HG02885 (cell line): ENCODE results near the gene CPNE2.
"Not testable (repeated sequence)": the region's sequence is repeated elsewhere in the genome, so short reads cannot be mapped to it uniquely, and the experiment has no call there.

Experiments used
- ATAC-seq: cut with Tn5 transposase; IDR thresholded peaks from one replicate; pipeline ENCODE4 v1.9.1; 2021; ENCODE audit warnings: mild to moderate bottlenecking; ENCODE audit not compliant: unreplicated experiment, poor library complexity

The CPNE2 gene

DNA sequence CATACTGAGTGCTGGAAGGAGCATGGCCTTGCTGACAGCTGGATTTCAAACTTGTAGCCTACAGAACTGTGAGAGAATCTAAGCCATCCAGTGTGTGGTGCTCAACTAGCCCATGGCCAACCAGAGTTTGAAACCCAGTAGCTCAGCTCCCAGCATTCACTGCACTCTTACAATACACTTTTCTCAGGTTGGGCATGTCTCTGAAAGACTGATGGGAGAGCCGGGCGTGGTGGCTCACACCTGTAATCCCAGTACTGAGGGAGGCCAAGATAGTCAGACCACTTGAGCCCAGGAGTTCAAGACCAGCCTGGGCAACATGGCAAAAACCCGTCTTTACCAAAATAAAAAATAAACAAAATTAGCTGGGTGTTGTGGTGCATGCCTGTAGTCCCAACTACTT, 3.8 kb downstream of the CPNE2 start:
- ATAC-seq: no peak

DNA sequence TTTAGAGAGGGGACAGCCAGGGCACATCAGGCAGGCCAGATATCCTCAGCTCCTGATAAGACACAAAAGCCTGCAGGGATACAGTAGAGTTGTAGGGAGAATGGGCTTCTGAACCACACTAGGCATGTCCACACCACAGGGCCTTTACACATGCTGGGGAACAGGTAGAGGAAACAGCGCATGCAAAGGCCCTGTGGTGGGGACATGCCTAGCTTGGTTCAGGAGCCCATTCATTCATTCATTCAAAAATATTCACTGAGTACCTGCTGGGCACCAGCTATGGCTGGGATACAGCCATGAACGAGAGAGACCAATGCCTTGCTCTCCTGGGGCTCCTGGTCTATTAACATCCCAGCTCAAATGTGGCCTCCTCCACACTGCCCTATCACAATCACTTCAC, 4.4 kb downstream of the CPNE2 start:
- ATAC-seq: no peak

DNA sequence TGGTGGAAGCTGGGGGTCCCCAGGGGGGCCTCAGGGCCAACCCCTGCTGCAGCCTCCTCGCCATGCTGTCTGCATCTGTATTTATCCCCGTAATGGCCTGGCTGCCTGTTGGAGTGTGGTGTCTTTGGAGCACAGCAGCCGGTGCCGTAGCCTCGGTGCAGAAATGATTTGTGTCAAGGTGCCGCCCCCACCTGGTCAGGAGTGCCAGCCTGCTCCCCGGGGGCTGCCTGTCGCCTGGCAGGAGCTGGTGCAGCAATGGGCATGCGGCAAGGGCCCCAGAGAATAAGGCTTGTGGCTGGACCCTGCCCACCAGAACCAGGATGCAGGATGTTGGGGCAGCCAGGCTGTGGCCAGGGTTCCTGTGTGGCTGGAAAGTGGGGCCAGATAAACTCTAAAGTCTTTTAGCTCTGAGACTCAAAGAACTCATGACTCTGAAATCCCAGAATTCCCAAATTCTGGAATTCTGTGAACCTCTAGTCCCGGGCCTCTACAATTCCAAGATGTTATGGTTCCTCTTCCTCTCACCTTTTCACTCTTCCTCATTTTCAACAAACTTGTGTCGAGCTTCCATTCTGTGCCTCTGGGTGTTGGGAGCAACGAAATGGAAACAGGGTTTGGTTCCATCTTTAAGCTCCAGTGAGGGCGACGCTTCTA, 5.9 kb downstream of the CPNE2 start:
- no peak for ATAC-seq

DNA sequence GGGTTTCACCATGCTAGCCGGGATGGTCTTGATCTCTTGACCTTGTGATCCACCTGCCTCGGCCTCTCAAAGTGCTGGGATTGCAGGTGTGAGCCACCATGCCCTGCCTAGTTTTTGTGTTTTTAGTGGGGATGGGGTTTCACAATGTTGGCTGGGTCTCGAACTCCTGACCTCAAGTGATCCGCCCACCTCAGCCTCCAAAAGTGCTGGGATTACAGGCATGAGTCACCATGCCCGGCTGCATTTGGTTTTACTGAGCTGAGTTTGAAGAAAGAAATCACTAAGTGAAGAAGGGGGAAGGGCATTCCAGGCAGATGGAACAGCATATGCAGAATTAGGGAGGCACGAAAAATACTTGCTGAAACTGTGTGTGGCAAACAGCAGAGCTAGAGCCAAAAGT, 7.6 kb downstream of the CPNE2 start:
- not testable (repeated sequence) for ATAC-seq

DNA sequence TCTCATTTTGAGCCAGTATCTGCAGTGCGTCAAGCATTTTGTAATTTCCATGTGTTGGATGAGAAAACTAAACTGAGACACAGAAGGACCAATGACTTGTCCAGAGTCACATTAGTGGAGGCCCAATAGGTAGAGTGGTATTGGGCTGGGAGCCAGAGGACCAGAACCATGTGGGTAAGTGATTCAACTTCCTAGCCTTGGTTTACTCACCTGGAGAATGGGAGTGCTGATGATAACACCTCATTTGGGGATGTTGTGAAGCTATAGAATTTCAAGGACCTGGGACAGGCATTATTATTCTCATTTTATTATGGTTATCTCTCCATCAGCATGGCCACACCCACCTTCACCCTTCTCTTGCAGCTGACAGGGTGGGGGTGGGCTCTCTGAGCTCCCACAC, 8.1 kb downstream of the CPNE2 start:
- ATAC-seq: no peak

DNA sequence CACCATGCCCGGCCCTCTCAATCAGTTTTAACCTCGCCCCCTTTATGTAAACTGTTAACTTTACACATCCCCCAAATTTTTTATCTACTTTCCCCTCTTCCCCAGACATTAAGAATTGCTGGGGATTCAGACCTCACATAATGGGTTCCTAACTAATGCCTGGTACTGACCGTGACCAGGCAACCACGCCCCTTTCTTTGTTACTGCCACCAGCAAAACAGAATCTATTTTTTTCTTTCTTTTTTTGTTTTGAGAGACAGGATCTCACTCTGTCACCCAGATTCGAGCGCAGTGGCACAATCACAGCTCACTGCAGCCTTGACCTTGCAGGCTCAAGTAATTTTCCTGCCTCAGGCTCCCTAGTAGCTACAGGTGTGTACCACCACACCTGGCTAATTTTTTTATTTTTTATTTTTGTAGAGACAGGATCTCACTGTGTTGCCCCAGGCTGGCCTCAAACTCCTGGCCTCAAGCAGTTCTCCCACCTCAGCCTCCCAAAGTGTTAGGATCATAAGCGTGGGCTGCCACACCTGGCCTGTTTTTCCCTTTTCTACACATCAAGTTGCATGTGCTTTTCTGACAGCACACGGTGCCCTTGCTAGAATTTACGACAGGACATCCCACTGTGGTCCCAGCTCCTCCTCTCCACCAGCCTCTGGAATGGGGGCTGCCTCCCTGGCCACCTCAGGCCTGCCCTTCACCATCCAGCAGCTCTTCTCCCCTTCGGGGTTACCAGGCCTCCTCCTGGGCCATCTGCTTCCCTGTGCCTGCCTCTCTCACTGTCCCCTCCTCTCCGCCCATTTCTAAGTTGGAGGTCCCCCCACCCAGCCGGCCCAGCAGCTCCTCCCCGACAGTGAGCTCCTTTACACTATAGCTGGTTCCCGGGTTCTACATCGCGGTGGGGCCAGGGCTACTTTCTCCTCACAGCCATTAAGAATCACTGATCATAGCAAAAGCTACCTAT, 10.8 kb downstream of the CPNE2 start:
- no peak for ATAC-seq

DNA sequence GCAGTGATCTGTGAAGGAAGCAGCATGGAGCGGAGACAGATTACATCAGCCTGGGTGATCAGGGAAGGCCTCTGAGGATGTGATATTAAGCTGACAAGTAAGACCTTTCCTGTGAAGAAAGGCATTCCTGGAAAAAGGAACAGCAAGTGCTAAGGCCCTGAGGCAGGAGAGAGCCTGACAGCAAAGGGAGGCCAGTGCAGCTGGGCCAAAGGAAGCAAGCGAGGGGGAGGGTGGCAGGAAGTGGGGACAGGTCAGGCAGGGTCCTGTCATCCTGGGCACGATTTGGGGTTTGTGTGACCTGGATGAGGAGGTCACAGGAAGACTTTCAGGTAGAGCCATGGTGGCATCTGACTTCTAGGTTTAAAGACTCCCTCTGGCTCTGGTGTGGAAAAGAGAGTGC, 12.3 kb downstream of the CPNE2 start:
- ATAC-seq: no peak

DNA sequence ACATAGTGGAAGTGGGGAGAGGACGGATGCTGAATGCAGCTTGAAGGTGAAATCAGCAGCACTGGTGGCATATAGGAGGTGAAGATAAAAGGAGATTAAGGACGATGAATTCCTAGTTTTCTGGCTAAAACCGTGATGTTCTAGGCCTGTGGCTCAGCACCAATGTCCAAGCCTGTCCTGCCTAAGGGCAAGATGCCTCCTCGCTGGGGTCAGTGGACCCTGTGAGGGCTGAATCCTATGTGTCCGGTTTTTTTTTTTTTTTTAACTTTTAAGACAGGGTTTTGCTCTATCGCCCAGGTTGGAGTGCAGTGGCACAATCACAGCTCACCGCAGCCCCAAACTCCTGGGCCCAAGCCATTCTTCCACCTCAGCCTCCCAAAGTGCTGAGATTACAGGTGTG, 12.8 kb downstream of the CPNE2 start:
- no peak for ATAC-seq

DNA sequence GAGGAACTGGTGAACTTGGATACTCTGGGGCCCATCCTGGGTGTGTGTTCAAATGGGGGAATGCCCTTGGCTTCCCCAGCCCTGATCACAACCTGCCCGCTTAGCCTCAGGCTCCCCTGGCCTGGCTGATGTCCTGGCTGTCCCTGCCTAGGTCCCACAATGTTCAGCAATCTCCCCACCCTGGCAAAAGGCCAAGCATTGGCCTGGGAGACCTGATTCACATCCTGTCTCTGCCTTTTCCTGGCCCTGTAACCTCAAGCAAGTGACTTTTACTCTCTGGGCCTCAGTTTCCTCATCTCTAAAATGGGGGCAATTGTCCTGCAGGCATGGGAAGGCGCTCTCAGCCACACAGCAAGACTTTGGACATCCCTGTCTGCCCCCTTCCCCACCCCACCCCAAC, 14.4 kb downstream of the CPNE2 start:
- no peak for ATAC-seq

DNA sequence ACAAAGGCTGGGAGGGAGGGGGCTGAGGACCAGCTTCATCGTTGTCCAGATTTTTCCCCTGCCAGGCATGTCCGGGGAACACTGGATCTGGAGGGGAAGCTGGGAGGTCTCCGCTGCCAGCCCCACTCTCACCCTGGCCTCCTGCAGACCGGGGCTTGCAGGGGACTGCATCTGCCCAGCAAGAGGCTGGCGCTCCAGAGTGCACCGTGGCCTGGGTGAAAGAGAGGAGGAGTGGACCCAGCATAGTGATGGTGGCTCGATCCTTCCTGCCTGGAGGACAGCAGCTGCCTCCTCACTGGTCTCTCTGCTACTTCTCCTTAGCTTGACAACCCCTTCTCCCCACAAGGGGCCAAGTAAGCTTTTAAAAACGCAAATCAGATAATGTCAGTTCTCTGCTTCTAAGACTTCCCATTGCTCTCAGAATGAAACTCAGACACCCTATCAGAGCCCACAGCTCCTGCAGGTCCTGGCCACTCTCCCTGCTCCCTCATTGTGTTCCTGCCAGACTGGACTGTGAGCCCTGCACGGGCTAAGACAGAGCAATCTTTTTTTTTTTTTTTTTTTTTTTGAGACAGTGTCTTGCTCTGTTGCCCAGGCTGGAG, 15.0 kb downstream of the CPNE2 start:
- ATAC-seq: no peak

DNA sequence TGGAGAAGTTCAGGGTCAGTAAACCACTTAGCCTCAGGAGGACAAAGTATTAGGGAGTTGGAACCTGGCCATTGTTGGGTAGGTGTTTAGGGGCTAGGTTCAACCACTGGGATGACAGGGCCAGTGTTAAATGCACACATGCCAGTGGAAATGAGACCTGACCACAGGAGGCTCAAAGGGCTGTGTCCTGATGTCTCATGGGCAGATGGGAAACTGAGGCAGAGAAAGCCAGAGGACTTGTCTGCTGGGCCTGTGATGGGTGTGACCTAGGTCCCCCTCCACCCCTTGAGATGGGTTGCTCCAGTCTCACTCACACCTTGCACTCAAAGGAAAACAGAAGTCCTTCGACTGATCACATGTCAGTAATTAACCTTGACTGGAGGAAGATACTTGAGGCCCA, 16.0 kb downstream of the CPNE2 start:
- no peak for ATAC-seq

DNA sequence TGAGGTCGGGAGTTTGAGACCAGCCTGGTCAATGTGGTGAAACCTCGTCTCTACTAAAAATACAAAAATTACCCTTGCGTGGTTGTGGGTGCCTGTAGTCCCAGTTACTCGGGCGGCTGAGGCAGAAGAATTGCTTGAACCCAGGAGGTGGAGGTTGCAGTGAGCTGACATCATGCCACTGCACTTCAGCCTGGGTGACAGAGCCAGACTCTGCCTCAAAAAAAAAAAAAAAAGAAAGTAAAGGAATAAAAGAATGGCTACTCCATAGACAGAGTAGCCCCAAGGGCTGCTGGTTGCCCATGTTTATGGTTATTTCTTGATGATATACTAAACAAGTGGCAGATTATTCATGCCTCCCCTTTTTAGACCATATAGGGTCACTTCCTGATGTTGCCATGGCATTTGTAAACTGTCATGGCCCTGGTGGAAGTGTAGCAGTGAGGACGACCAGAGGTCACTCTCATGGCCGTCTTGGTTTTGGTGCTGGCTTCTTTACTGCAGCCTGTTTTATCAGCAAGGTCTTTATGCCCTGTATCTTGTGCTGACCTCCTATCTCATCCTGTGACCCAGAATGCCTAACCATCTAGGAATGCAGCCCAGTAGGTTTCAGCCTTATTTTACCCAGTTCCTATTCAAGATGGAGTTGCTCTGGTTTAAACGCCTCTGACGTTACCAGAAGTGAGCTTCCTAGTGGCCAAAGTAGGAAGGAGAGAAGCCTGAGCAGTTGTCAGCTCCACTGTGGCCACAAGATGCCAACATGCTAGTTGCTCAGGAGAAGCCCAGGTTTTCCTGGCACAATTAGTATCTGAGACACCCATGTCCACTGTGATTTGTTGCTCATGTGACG, 17.1 kb downstream of the CPNE2 start:
- not testable (repeated sequence) for ATAC-seq

DNA sequence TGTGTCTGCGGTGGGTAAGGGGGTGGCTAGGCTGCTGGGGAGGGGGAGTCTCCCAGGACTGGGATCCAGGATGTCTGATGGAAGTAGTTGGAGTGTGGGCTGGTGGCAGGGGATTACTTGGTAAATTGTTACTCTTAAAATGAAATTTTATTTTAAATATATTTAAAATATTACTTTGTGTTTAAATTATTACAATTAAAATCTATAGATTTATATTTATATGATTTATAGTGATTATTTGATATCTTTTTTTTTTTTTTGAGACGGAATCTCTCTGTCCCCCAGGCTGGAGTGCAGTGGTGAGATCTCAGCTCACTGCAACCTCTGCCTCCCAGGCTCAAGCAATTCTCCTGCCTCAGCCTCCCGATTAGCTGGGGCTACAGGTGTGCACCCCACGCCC, 18.6 kb downstream of the CPNE2 start:
- ATAC-seq: no peak

DNA sequence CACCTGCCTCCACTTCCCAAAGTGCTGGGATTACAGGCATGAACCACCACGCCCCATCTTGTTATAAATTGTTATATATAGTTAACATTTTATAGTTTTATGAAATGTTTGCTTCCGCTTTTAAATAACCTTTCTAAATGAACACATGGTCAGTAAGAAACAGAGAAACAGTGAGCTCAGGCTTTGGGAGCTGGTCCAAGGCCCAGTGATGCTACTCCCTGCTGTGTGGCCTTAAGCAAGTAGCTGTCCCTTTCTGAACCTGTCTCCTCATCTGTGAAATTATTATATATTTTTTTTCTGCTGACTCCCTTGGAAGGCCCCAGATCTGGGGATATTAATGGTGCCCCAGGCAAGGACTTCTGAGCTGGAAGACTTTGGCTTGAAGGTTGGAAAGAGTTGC, 19.0 kb downstream of the CPNE2 start:
- ATAC-seq: no peak

DNA sequence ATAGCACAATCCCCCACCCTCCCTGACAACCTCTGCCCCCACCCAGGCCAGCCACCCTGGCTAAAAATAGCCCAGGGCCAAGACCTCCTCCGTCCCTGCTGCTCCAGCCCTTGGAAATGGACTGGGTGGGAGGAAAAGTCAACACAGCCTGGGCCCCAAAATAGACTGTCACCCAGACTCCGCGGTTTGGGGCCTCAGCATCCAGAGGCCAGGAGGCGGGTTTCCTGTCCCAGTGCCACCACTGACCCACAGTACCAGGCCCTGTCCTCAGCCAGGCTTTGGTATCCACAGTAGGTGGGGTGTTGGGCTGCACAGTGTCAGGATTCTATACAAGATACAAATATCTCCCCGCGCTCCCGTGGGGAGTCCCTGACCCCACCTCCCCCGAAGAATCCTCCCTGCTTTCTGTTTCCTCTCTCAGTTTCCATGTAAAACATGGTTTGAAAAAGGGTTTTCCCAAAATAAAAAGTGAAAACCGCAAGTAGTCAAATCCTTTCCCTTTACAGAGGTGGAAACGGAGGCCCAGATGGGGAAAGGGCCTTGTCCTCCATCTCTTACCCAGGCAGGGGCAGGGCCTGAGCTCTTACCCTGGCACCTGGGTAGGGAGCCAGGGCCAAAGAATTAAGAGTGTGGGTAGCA, 20.1 kb downstream of the CPNE2 start:
- no peak for ATAC-seq

DNA sequence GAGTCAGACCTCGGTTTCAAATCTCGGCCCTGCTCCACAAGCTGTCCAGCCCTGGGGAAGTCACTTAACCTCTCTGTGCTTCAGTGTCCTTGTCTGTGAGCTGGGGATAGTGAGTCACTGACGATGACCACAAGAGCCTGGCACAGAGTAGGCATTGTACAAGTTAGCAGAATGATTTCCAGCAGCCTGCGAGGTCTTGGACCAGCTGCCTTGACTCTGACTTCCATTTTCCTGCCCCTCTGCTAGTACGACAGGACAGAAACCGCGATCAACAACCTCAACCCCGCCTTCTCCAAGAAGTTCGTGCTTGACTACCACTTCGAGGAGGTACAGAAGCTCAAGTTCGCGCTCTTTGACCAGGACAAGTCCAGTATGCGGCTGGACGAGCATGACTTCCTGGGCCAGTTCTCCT, 20.7 kb downstream of the CPNE2 start:
- ATAC-seq: no peak

DNA sequence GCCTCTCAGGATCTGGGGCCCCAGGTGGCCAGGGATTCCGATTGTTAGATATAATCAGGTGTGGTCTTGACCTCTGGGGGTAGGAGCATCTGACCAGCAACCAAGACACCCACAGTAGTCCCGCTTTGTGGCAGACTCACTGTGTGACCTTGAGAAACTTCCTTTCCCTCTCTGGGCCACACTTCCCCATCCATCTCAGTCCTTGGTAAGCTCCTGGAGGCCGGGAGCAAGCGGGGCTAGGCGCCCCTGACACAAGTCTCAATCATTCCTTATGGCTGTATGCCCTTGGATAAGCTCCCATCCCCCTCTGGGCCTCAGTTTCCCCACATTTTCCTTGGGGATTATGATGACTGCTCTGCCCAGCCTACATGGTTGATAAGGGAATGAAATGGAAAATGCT, 21.3 kb downstream of the CPNE2 start:
- ATAC-seq: no peak

DNA sequence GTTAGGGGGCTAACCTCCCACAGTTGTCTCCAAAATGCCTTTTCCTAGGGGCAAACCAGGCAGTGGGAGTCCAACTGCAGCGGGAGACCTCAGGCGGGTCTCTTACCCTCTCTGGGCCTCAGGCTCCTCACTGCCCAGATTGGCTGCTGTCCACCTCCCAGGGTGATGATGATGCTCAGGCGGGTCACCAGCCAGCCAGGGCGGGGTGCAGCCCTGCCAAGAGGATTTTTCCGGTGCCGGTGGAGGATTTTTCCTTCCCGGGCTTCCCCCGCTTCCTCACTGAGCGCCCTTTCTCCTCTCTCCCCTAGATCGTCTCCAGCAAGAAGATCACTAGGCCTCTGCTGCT, 22.8 kb downstream of the CPNE2 start:
- ATAC-seq: no peak

DNA sequence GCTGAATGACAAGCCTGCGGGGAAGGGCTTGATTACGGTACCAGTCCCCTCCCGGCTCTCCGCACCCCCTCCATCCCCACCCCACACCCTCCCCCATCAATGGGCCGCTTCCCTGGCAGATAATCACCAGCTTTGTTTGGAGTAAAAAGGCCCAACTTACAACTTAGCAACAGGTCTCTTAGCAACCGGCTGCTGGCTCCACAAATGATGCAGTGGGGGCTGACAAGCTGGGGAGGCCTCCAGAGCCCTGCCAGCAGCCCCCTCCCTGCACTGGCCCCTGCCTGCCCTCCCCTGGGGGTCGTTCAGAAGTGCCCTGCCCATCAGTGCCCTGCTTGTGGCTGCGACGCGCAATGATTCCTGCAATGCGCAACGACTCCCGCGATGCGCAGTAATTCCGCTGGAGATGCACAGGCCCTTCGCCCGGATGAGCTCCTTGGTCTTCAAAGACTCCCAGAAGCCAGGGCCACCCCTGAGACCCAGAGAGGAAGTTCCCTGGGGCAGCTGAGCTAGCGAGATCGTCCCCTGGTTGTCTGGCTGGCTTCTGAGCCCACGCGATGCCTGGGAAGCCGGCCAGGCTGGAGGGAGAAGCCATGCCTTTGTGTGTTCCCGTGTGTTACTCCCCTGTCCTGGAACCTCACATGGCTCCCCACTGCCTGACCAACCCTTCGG, 23.3 kb downstream of the CPNE2 start:
- ATAC-seq: no peak
